ENCODE data around the gene ANGEL2.
A peak's percentile ranks its signal among the peaks of the same experiment; 100 is the strongest.

ANGEL2 gene

GRCh38 chr1:213015099-213016050, at the start of gene ANGEL2:
Gene ANGEL2, minus strand, starts transcription at chr1:213015867. Its CDS starts 196 bp downstream, at chr1:213015671.
- ChIA-PET POLR2A (no interaction called here), CTCF (interaction anchor here (0.7 to 1.3 kb wide), 2 partner anchors 20 to 39 kb away, joined by 3 read pairs; no protein-coding TSS in a partner anchor)
- no peak for TF ChIP-seq CTCF (IDR thresholded peaks at IDR 0.05; ENCODE audit: control extremely low read depth, extremely low read depth, low read depth, missing control alignments)
- peak; percentile 94 for DNase-seq (ENCODE audit: extremely low spot score)

GRCh38 chr1:213061263-213061662, 45.6 kb upstream of the ANGEL2 start:
- no peak for DNase-seq (ENCODE audit: extremely low spot score)
- POLR2A ChIA-PET = no interaction called here
- TF ChIP-seq CTCF (IDR thresholded peaks at IDR 0.05; ENCODE audit: control extremely low read depth, extremely low read depth, low read depth, missing control alignments) = no peak
- CTCF ChIA-PET = no interaction called here

GRCh38 chr1:213060836-213061235, 45.2 kb upstream of the ANGEL2 start:
- ChIA-PET CTCF (no interaction called here), POLR2A (no interaction called here)
- DNase-seq (ENCODE audit: extremely low spot score) = no peak
- no peak for TF ChIP-seq CTCF (IDR thresholded peaks at IDR 0.05; ENCODE audit: control extremely low read depth, extremely low read depth, low read depth, missing control alignments)

- CTCF ChIA-PET = interaction anchor here (1.1 to 1.3 kb wide), 3 partner anchors 13 to 18 kb away, joined by 3 to 4 read pairs (median 4); no protein-coding TSS in a partner anchor
- no peak for DNase-seq (ENCODE audit: extremely low spot score)
- POLR2A ChIA-PET = no interaction called here
- TF ChIP-seq CTCF (IDR thresholded peaks at IDR 0.05; ENCODE audit: control extremely low read depth, extremely low read depth, low read depth, missing control alignments) = no peak
These were observed 41.8 kb upstream of the ANGEL2 start for GRCh38 chr1:213057264-213058059.

GRCh38 chr1:213055767-213056166, 40.1 kb upstream of the ANGEL2 start:
- ChIA-PET CTCF (interaction anchor here (1.0 to 1.7 kb wide), 6 partner anchors 9 to 19 kb away, joined by 3 to 6 read pairs (median 4); no protein-coding TSS in a partner anchor), POLR2A (interaction anchor here (0.6 kb wide), 1 partner anchor 51 kb away, joined by 10 read pairs; no protein-coding TSS in a partner anchor)
- no peak for DNase-seq (ENCODE audit: extremely low spot score)
- no peak for TF ChIP-seq CTCF (IDR thresholded peaks at IDR 0.05; ENCODE audit: control extremely low read depth, extremely low read depth, low read depth, missing control alignments)

Measured in GM10248 (cell line).